ENCODE data around the gene CYSTM1. TPM values are rescaled to one million over a fixed set of nuclear protein-coding genes. Genes with fewer than 3 reads are reported as not detected.
A peak's percentile ranks its signal among the peaks of the same experiment; 100 is the strongest.

Gene CYSTM1
- total RNA-seq, 4 donors from 2014 or later: 44.9 to 77.6 (median 63.5) TPM

DNA sequence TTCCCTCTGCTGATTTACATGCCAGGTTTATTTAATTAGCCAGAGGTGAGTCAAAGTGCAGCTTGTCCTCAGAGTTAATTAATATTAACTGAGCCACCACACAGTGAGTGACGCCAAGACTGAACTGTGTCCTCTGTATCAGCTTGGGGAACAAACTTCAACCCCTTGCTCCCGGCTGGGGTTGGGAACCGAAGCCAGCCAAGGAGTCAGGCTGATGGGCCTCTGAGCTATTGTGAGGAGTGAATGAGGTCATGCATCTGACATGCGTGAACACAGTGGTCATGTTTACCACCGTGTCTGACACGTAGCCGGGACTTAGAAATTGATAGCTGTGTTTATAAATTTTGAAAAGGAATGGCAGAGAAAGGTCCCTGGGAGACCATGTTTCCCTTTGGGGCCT, 32.1 kb upstream of the CYSTM1 start:
- WGBS, 2 donors: 63 to 75% methylated on average over 6 to 7 of the region's 7 CpGs
- Histone ChIP-seq H3K9me3 (no peaks in the 10 kb centered on the region), H3K4me3 (no peak overlapping the region), H3K4me1 (peaks cover 0 to 40% (median 19%) of the 10 kb centered on the region in 4 donors), H3K27me3 (no peaks in the 10 kb centered on the region), H3K27ac (no peak overlapping the region), H3K36me3 (no peaks in the 10 kb centered on the region)
- TF ChIP-seq, protein P1, sequence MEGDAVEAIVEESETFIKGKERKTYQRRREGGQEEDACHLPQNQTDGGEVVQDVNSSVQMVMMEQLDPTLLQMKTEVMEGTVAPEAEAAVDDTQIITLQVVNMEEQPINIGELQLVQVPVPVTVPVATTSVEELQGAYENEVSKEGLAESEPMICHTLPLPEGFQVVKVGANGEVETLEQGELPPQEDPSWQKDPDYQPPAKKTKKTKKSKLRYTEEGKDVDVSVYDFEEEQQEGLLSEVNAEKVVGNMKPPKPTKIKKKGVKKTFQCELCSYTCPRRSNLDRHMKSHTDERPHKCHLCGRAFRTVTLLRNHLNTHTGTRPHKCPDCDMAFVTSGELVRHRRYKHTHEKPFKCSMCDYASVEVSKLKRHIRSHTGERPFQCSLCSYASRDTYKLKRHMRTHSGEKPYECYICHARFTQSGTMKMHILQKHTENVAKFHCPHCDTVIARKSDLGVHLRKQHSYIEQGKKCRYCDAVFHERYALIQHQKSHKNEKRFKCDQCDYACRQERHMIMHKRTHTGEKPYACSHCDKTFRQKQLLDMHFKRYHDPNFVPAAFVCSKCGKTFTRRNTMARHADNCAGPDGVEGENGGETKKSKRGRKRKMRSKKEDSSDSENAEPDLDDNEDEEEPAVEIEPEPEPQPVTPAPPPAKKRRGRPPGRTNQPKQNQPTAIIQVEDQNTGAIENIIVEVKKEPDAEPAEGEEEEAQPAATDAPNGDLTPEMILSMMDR (IDR thresholded peaks at IDR 0.05): no peak
- TF ChIP-seq EP300 (IDR thresholded peaks at IDR 0.05) (no peak), POLR2A (IDR thresholded peaks at IDR 0.05) (no peak)
- DNase-seq (ENCODE audit: low spot score in 2 of 2): no peak

DNA sequence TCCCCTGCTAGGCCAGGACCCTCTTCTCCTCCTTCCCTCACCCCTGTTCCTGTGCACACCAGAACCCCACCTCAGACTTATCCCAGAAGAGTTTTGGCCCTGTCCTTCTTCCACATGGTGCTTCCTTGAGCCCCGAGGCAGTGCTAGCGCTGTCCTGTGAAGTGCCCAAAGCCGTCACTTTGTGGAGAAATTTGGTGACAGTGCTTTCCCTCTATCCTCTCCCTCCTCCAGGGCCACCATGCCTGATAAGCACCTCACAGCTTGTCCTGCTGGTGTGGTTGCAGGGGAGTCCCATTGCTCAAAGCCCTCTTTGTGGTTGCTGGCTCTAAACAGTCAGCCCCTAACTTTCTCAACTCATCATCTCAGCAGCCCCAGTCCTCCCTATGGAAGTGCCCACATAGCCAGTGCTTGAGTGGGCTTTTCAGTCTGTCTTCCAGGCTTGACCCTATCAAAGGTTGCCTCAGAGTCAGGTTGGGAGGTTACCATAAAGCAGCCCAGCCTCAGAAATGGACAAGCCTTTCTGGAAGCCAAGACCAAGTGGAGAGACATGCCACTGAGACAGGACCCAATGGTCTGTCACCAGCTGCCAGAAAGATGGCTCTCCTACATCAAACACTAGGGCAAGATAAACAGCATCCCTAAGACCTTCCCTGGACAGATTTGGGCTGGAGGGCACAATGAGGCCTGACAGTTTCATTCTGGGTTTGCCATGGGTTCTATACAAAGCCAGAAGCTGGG, 31.3 kb upstream of the CYSTM1 start:
- H3K4me1 ChIP-seq: peaks cover 0 to 44% (median 19%) of the 10 kb centered on the region in 4 donors
- H3K27me3 ChIP-seq: no peaks in the 10 kb centered on the region
- TF ChIP-seq, protein P1 (IDR thresholded peaks at IDR 0.05): no peak
- TF ChIP-seq EP300 (IDR thresholded peaks at IDR 0.05) (no peak), POLR2A (IDR thresholded peaks at IDR 0.05) (no peak)
- H3K9me3 ChIP-seq: no peaks in the 10 kb centered on the region
- no peak overlapping the region for H3K4me3 ChIP-seq
- H3K36me3 ChIP-seq: no peaks in the 10 kb centered on the region
- WGBS, 2 donors: 91 to 94% methylated on average over 3 of the region's 3 CpGs
- H3K27ac ChIP-seq: no peak overlapping the region
- no peak for DNase-seq (ENCODE audit: low spot score in 2 of 2)

DNA sequence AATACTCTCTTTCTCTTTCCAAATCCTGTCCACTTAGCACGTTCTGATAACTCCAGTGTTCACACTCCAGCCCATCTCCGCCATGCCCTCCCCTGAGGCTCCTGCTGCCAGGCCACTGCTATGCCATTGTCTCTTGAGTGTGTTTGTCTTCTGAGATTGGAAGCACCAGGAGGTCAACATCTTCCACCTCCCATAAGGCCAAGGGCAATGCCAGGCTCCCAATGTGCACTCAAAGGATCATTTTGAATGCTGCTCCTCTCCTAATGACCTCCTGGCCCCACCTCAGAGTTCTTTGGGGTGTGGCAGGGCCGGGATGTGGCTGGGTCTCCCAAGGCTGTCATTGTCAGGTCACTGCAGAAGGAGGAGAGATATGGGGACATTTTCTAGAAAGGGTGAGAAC, 29.7 kb upstream of the CYSTM1 start:
- Histone ChIP-seq H3K36me3 (no peaks in the 10 kb centered on the region), H3K27me3 (no peaks in the 10 kb centered on the region), H3K4me3 (peak overlapping the region in 2 of 4 donors; percentile 27 to 47), H3K4me1 (peaks cover 0 to 42% (median 18%) of the 10 kb centered on the region in 4 donors), H3K9me3 (no peaks in the 10 kb centered on the region), H3K27ac (no peak overlapping the region)
- no peak for DNase-seq (ENCODE audit: low spot score in 2 of 2)
- TF ChIP-seq EP300 (IDR thresholded peaks at IDR 0.05): no peak
- no peak for TF ChIP-seq POLR2A (IDR thresholded peaks at IDR 0.05)
- TF ChIP-seq, protein P1 (IDR thresholded peaks at IDR 0.05): no peak
- 79 to 84% methylated on average over 3 of the region's 3 CpGs for WGBS, 2 donors

DNA sequence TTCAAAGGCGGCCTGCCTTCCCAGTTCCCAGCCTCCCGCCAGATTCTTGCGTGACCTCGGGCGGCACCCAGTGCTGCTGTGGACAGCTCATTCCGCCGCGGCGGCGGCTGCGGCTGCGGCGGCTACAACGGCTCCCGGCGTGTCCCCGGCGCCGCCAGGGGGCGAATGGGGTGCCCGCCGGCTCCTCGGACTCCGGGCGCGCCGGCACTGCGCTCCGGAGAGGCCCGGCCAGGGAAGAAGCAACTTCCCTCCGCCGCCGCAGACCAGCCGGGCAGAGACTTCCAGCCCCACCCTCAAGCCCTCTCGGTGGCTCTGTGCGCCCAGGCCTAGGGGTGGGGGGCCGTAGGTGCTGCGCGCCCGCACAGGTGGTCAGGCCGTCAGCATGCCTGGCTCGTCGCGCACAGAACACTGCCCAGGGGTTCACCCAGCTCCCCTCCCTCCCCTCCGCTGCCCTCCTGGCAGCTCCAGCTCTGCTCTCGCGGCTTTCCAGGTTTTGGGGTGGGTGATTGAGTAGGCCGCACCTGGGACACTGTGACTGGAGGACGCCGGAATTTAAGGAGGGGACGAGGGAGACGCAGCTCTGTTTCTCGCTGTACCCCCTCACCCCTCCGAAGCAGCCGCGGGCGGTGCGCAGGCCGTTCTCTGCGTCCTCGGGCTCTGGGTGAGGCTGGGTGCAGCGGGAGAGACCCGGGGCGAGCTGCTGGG, 29.0 kb upstream of the CYSTM1 start:
- peaks cover 0 to 40% (median 13%) of the 10 kb centered on the region in 4 donors for H3K4me1 ChIP-seq
- peak overlapping the region; percentile 19 to 47 (median 36) for H3K4me3 ChIP-seq
- 8 to 17% methylated on average over 35 to 43 of the region's 64 CpGs for WGBS, 2 donors
- H3K27ac ChIP-seq: no peak overlapping the region
- H3K36me3 ChIP-seq: no peaks in the 10 kb centered on the region
- TF ChIP-seq, protein P1 (IDR thresholded peaks at IDR 0.05): peak; percentile 67 to 90 (median 85)
- TF ChIP-seq EP300 (IDR thresholded peaks at IDR 0.05) (peak in 1 of 2 donors; percentile 30), POLR2A (IDR thresholded peaks at IDR 0.05) (no peak)
- H3K9me3 ChIP-seq: no peaks in the 10 kb centered on the region
- H3K27me3 ChIP-seq: no peaks in the 10 kb centered on the region
- peak; percentile 33 to 37 for DNase-seq (ENCODE audit: low spot score in 2 of 2)

DNA sequence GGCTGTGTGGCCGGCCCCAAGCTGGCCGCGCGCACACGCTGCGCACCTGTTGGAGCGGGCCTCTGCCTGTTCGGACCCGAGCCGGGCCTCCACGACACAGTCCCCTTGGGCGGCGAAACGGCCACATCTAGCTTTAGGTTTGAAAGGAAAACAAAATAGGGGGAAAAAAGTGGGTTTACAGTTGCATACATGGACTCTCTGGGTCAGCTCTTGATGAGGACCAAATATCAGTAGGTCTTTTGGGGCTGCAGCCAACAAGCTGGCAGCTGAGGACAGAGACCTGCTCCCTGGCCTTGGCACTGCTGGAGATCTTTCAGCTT, 28.5 kb upstream of the CYSTM1 start:
- no peak for DNase-seq (ENCODE audit: low spot score in 2 of 2)
- Histone ChIP-seq H3K4me1 (peaks cover 0 to 40% (median 13%) of the 10 kb centered on the region in 4 donors), H3K27ac (no peak overlapping the region), H3K4me3 (peak overlapping the region in 2 of 4 donors; percentile 27 to 47), H3K9me3 (no peaks in the 10 kb centered on the region), H3K27me3 (no peaks in the 10 kb centered on the region), H3K36me3 (no peaks in the 10 kb centered on the region)
- WGBS, 2 donors: 56 to 58% methylated on average over 10 to 14 of the region's 14 CpGs
- no peak for TF ChIP-seq EP300 (IDR thresholded peaks at IDR 0.05)
- no peak for TF ChIP-seq POLR2A (IDR thresholded peaks at IDR 0.05)
- TF ChIP-seq, protein P1 (IDR thresholded peaks at IDR 0.05): no peak
